DOHH2 (cell line): ENCODE measurements around the gene C20orf204.

Experiments
- H3F3A ChIP-seq: fragments of 200-600 bp; sonication (generic), shearing (Covaris generic); 2 replicates; pipeline ENCODE4 v1.6.0; 2016; ENCODE audit warnings: antibody characterized with exemption, mild to moderate bottlenecking; ENCODE audit not compliant: control insufficient read depth, insufficient read depth
- H3K27ac ChIP-seq: fragments of 200-600 bp; sonication (generic); 2 replicates; pipeline ENCODE4 v1.5.1; 2014; ENCODE audit warnings: low read depth, mild to moderate bottlenecking, low read length, moderate library complexity
- H3K27me3 ChIP-seq: fragments of 200-600 bp; sonication (generic); 2 replicates; pipeline ENCODE4 v1.6.1; 2014; ENCODE audit warnings: mild to moderate bottlenecking, low read length, mixed read lengths; ENCODE audit not compliant: control insufficient read depth
- H3K36me3 ChIP-seq: fragments of 200-600 bp; sonication (generic); 2 replicates; pipeline ENCODE4 v1.6.1; 2014; ENCODE audit warnings: mild to moderate bottlenecking, low read length, moderate library complexity, mixed read lengths; ENCODE audit not compliant: control insufficient read depth
- H3K4me1 ChIP-seq: fragments of 200-600 bp; sonication (generic); 2 replicates; pipeline ENCODE4 v1.6.1; 2014; ENCODE audit warnings: mild to moderate bottlenecking, low read length, mixed read lengths; ENCODE audit not compliant: control insufficient read depth
- H3K4me2 ChIP-seq: fragments of 200-600 bp; sonication (generic); 2 replicates; pipeline ENCODE4 v1.6.0; 2014; ENCODE audit warnings: mild to moderate bottlenecking, low read length, moderate library complexity
- H3K4me3 ChIP-seq: fragments of 200-600 bp; sonication (generic); 2 replicates; pipeline ENCODE4 v1.5.1; 2014; ENCODE audit warnings: mild to moderate bottlenecking, low read length, mixed read lengths
- H3K79me2 ChIP-seq: fragments of 200-600 bp; sonication (generic); 2 replicates; pipeline ENCODE4 v1.6.1; 2014; ENCODE audit warnings: mild to moderate bottlenecking, low read length, mixed read lengths; ENCODE audit not compliant: control insufficient read depth
- H3K9me2 ChIP-seq: fragments of 200-600 bp; sonication (generic); replicated peaks from 2 replicates; pipeline ENCODE4 v1.6.1; 2014; ENCODE audit warnings: mild to moderate bottlenecking, low read length, mixed read lengths; ENCODE audit not compliant: control insufficient read depth
- H3K9me3 ChIP-seq: fragments of 200-600 bp; sonication (generic); 2 replicates; pipeline ENCODE4 v1.6.1; 2014; ENCODE audit warnings: antibody characterized with exemption, low read length, mixed read lengths; ENCODE audit not compliant: control insufficient read depth, insufficient read depth
- H4K20me1 ChIP-seq: fragments of 200-600 bp; sonication (generic); 2 replicates; pipeline ENCODE4 v1.6.0; 2014; ENCODE audit warnings: low read depth, mild to moderate bottlenecking, antibody characterized with exemption, low read length, moderate library complexity; ENCODE audit not compliant: control insufficient read depth, insufficient read depth
- CTCF ChIP-seq: fragments of 200-600 bp; sonication (generic); IDR thresholded peaks from one replicate; pipeline ENCODE4 v1.5.1; 2014; ENCODE audit warnings: antibody characterized with exemption, mild to moderate bottlenecking, low read depth, low read length; ENCODE audit not compliant: poor library complexity, severe bottlenecking
- EZH2phosphoT487 ChIP-seq: fragments of 200-600 bp; sonication (generic); IDR thresholded peaks from 2 replicates; pipeline ENCODE4 v1.6.1; 2017; ENCODE audit warnings: borderline replicate concordance, mild to moderate bottlenecking, antibody characterized with exemption, low read length, moderate library complexity, mixed read lengths

C20orf204 gene

GRCh38 chr20:64082126-64082731 lies 46.2 kb downstream of the C20orf204 start:
- Histone ChIP-seq H3F3A (peaks cover 23% of the 10 kb centered on the region), H3K36me3 (peaks cover 12% of the 10 kb centered on the region), H3K27ac (no peak overlapping the region), H3K4me1 (peaks cover 45% of the 10 kb centered on the region), H3K27me3 (peaks cover 26% of the 10 kb centered on the region), H3K79me2 (peaks cover 12% of the 10 kb centered on the region), H3K9me2 (no peaks in the 10 kb centered on the region), H3K4me3 (no peak overlapping the region), H3K9me3 (0 out of 2 replicates have a peak, but pooled peaks cover 3% of the 10 kb centered on the region), H4K20me1 (no peaks in the 10 kb centered on the region), H3K4me2 (peak overlapping the region; percentile 58)
- TF ChIP-seq CTCF, result peak; percentile 31
- TF ChIP-seq EZH2phosphoT487, result no peak

GRCh38 chr20:64082820-64083377 lies 46.9 kb downstream of the C20orf204 start:
- TF ChIP-seq CTCF (no peak), EZH2phosphoT487 (no peak)
- H3K27ac ChIP-seq, result no peak overlapping the region
- peaks cover 6% of the 10 kb centered on the region; the same call in 1 of the 2 replicates for H3K9me3 ChIP-seq
- peaks cover 9% of the 10 kb centered on the region for H3K79me2 ChIP-seq
- peak overlapping the region; percentile 58 for H3K4me2 ChIP-seq
- no peaks in the 10 kb centered on the region for H3K9me2 ChIP-seq
- peaks cover 8% of the 10 kb centered on the region for H3K36me3 ChIP-seq
- H4K20me1 ChIP-seq, result no peaks in the 10 kb centered on the region
- peak overlapping the region; percentile 48 for H3K4me3 ChIP-seq
- H3K27me3 ChIP-seq, result peaks cover 26% of the 10 kb centered on the region
- H3F3A ChIP-seq, result peaks cover 20% of the 10 kb centered on the region
- H3K4me1 ChIP-seq, result peaks cover 39% of the 10 kb centered on the region

- TF ChIP-seq EZH2phosphoT487 (no peak), CTCF (peak; percentile 57)
- Histone ChIP-seq H3F3A (peaks cover 16% of the 10 kb centered on the region), H3K27ac (no peak overlapping the region), H3K4me2 (peak overlapping the region; percentile 58), H3K27me3 (peaks cover 26% of the 10 kb centered on the region), H3K9me3 (peaks cover 7% of the 10 kb centered on the region; the same call in 1 of the 2 replicates), H4K20me1 (no peaks in the 10 kb centered on the region), H3K4me3 (peak overlapping the region; percentile 48), H3K36me3 (peaks cover 8% of the 10 kb centered on the region), H3K9me2 (no peaks in the 10 kb centered on the region), H3K79me2 (peaks cover 9% of the 10 kb centered on the region), H3K4me1 (peaks cover 34% of the 10 kb centered on the region)
These were observed 47.4 kb downstream of the C20orf204 start for GRCh38 chr20:64083378-64083803.
